ENCODE measurements around the gene GSG1L.

GSG1L gene

DNA sequence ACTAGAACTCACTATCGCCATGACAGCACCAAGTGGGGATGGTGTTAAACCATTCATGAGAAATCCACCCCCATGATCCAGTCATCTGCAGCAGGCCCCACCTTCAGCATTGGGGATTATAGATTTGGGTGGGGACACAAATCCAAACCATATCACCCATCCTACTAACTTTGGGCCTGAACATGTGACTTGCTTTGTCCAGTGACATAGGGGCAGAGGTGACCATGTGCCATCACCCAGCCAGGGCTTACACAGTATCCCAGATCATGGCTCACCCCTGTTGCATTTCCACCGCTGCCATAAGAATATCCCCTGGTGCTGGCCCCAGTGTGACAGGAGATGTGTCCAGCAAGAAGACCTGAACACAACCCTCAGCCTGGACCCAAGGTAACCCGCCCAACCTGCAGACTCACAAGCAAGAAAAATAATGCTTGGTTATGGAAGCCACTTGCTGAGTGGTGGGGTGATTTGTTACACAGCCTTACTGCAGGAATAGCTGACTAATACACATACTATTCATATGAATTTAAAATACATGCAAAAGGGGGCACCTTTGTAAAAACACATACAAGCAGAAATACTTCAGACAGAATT, 130.9 kb downstream of the GSG1L start:
- no peak for DNase-seq

DNA sequence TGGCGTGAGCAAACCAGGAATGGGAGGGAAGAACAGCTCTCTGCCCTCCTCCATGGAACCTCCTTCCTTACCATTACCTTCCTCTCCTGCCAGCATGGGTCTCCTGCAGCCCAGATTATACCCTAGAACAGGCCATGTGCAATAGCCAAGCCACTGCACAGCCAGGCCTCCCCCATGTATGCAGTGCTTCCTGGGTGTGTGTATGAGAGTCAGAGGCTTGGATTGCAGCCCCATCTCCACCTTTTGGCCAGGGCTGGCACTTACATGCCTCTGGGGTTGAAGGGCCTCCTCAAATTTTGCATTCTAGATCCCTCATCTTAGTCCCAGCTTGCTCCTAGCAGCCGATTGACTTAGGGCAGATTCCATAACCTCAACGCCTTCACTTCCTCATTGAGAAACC, 133.7 kb downstream of the GSG1L start:
- DNase-seq, result no peak

DNA sequence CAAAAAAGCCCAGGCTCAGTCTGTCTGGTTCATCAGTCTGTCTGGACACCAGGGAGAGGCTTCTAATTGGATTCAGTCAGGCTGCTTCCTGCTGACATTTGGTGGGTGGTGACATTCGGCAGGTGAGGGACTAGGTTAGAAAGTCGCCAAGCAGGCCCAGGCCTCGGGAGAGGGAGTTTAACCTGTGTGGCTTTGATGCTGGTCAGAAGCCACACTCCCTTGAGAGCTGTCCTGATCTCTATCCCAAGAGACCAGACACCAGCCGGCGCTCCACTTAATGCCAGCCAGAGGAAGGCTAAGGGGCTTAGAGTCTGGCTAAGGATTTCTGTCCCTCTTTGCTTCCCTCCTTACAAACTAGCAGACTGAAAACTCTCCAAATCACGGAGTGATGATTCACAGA, 135.0 kb downstream of the GSG1L start:
- no peak for DNase-seq

GRCh38 chr16:27927266-27927901, 136.1 kb downstream of the GSG1L start:
- DNase-seq, result no peak

DNA sequence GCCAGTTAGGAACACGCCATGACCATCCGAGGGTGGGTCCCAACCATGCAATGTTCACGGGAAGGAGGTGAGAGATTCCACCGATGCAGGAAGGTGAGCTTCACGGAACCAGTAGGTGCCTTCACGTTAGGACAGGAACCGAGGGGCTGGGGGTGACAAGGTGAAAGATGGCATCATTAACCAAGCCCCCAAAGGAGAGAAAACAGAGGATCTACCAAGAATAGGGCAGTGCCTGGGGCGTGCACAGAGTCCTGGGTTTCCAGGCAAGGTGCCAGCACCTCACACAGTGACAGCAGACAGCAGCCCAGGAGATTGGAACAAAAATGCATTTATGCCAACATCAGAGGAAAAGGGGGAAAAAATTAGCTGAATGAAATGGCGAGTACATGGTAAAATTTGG, 137.9 kb downstream of the GSG1L start:
- DNase-seq, result no peak

DNA sequence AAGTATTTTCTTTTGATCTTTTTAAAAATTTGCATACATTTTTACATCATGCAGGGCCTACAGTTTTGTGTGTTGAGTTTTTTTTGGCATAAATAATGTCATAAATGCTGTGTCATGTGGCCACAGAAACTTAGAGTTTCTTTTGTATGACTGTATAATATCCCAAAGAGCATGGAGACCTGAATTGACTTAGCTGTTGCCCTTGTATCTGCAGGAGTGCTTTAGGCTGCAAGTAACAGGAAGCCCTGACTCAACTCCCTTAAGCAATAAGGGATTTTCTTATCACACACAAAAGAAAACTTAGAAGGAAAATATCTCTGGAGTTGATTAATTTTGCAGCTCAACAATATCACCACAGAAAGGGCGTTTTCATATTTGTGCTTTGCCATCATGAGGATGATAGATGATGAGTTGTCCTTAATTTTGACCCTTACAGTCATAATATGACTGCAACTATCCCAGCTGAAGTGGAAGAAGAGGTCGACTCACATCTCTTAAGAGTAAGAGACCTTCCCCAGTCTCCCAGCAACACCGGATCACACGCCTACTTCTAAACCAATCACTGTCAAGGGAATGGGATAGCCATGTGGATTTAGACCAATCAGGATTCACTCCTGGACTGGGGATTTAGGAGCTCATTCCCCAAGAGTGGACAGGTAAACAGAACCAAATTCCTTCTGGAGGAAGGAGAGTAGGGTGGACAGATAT, 138.9 kb downstream of the GSG1L start:
- DNase-seq, result no peak

- DNase-seq, result no peak
These were observed 139.8 kb downstream of the GSG1L start for GRCh38 chr16:27923751-27924150.

GRCh38 chr16:27922433-27922832, 141.1 kb downstream of the GSG1L start:
- DNase-seq, result no peak

DNA sequence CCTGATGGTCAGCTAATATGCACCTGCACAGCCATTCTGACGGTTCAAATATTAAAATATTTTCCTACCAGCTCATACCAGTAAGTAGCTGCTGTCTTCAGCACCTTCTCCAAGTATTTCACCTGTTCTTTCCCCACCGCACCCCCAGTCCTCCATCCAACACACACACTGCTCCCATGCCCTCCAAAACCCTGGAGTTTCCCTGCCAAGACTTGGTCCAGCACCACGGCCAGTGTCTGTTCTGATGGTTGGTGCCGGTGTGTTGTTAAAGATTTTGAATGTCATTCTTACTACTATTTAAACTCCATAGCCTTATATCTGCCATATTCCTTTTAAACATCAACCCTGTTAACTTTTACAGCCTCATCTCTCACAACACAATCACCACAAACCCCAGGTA, 142.4 kb downstream of the GSG1L start:
- no peak for DNase-seq

DNA sequence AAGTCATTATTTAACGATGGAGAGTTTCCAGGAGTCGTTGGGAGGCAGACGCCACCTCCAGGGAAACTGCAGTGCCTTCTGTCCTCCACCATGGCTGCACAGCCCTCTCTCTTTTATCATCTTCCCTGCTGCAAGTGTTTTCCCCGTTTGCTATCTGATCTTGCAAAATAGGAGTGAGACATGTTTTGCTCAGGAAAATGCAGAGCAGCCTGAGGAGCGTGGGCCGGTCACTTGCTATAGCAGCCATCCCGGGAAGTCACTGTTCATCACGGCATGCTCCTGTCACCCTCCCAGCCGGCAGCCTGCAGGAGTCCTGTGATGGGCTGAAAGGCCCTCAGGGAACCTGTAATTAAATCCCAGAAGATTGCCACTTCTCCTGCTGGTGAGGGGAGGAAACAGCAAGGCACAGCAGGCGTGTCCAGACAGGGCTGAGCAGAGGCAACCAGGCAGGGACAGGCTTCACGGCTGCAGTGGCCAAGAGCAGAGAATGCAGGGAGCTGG, 143.1 kb downstream of the GSG1L start:
- DNase-seq, result no peak

GRCh38 chr16:27918755-27919154, 144.8 kb downstream of the GSG1L start:
- no peak for DNase-seq

DNA sequence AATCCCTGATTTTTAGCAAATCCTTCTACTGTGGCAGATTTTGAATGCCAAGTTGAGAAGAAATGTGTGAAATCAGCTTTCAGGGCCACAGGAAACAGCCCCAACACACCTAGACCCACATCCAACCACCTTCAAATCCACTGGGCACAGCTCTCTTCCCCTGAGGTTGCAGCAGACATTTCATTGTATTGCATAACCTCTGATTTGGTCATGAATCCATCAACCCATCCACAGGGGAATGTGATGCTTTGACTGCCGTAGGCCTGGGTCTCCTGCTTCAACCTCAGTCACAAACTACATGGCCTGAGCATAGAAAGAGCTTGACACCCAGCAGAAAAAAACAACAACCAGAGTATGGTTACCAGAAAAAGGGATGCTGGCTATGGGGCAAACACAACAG, 145.6 kb downstream of the GSG1L start:
- no peak for DNase-seq

- no peak for DNase-seq
These were observed 152.0 kb downstream of the GSG1L start for GRCh38 chr16:27911486-27911885.

DNA sequence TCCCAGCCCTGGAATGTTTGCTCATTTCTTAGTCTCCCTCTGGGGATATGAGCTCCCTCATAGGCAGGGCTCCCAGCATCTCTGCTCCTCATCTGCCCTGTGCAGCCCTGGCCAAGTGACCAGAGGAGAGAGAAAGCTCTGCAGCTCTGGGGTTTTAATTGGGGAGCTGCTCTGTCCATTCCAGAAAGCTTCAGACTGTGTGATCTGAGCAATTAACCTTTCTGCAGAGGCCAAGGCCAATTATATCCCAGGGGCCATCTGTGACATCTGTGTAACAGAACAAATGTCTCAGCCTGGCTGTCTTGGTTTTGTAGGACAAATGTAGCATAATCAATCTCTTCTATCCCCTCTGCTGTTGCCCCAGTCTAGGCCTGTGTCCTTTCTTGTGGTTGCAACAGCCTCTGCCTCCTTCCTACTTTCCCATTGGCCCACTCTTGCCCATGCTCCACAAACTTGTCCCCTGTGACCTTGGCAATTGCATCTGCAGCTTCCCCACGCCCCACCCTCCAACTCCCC, 156.0 kb downstream of the GSG1L start:
- no peak for DNase-seq

DNA sequence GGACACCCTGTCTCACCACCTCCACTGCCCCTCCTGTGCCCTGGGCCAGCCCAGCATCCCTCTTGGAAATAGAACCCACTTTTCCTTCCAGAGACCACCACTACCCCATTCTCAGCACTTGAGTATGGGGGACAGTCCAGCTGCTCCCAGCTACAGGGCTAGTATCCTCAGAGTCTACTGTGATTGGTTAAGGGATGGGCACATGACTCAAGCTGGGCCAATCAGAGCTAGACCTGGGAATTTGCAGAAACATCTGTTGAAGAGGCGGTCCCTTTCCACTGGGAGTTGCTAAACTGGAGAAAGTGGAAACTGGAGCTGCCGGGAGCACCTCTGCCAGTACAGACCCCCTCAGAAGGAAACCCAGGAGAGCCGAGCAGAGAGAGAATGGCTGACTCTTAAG, 156.6 kb downstream of the GSG1L start:
- DNase-seq, result no peak

DNA sequence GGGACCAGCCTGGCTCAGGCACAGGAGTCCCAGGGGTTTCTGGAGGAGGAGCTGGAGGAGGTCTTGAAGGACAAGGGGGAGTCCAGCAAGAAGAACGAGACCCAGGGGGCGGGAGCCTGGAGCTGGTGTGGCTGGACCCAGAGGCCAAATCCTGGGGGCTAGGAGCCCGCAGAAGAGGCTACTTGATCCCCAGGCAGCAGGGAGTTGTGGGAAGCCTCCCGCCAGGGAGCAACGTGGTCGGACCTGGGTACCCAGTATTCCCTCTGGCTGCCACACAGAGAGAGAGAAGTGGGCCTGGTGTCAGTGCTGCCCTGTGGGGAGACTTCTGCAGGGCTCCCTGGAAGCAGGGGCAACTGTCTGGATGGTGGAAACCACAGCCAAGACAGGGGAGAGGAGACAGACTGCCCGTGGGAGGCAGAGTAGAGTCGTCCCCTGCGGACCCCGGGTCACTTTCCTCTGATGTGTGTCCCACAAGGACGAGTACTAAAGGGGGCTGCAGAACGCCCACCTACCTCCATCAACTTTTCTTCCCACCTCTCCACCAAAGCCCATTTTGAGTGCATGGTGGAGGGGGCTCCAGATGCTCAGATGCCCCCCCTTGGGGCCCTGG, 160.4 kb downstream of the GSG1L start:
- DNase-seq, result no peak

GRCh38 chr16:27902551-27902950, 161.0 kb downstream of the GSG1L start:
- no peak for DNase-seq

DNA sequence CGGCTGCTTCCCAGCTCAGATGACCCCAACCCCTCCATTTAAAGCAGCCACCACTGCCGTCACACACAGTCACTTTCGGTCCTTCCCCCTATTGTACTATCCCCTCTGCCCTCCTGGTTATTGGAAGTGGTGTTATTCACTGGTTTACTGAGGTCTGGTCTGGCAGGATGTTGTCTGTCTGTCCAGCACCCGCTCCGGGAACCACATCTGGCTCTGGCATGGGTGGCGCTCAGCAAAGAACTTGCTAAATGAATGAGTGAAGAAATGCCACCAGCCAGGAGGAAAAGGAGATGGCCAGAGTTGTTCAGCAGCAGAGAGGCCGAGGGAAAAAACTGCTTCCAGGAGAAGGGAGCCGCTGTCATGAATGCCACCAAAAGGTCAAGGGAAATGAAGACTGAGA, 161.6 kb downstream of the GSG1L start:
- no peak for DNase-seq

GRCh38 chr16:27899736-27900135, 163.8 kb downstream of the GSG1L start:
- DNase-seq, result no peak

GRCh38 chr16:27894386-27894785, 169.1 kb downstream of the GSG1L start:
- DNase-seq, result no peak

- no peak for DNase-seq
These were observed 170.6 kb downstream of the GSG1L start for GRCh38 chr16:27892879-27893278.

DNA sequence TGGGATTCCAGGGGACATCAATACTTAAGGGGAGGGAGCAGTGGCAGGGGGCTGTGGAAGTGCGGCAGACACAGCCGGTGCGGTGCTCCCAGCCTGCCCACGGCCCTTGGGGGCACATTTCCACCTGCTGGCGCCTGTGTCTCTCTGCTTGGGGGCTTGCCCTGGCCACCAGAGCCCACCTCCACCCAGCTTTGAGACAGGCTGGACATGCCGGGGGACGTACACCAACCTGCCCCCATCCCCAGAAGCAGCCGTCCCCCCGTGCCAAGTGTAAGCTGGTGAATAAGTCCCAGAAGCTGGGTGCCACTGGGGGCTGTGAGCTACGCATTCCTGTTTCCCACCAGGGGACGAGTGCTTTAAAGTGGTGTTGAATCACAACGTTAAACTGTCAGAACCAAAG, 172.6 kb downstream of the GSG1L start:
- DNase-seq, result no peak

DNA sequence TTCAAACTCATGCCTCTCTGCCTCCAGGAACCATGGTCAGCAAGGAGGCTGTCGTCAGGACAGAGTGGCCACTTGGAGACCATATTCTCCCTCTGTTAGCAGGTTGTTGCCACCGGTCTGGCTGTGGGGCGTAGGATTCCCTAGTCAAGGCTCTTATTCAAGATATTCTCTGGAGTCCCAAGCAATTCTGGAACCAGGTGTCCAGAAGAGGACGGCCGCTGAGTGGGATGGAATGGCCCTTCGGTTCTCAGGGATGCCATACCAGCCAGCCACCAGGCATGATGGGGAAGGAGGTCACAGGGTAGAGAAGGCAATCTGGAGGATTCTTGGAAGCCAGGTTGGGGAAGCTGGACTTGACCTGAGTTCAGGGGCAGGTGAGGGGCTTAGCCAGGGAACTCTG, 173.5 kb downstream of the GSG1L start:
- DNase-seq, result no peak

DNA sequence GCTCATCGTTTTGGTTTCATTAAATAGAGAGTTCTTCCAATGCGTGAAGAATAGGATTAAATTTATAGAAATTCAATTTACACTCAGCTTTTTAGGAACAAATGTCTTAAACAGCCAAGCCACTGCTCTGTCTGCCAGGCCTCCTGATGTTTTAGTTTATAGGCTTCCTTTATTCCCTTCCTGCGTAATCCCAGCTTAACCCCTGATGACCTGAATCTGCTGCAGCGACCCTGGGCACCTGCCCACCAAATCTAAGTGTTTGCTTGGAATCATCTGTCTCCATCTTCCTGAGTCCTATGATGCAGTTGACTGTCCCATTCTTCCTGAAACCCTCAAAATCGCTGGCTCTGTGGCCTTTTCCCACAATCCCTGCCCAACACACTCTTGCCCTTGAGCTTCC, 179.9 kb downstream of the GSG1L start:
- no peak for DNase-seq

Measured in GF-D8 (cell line).